Measurements from ENCODE around the gene FOXQ1.

DNA sequence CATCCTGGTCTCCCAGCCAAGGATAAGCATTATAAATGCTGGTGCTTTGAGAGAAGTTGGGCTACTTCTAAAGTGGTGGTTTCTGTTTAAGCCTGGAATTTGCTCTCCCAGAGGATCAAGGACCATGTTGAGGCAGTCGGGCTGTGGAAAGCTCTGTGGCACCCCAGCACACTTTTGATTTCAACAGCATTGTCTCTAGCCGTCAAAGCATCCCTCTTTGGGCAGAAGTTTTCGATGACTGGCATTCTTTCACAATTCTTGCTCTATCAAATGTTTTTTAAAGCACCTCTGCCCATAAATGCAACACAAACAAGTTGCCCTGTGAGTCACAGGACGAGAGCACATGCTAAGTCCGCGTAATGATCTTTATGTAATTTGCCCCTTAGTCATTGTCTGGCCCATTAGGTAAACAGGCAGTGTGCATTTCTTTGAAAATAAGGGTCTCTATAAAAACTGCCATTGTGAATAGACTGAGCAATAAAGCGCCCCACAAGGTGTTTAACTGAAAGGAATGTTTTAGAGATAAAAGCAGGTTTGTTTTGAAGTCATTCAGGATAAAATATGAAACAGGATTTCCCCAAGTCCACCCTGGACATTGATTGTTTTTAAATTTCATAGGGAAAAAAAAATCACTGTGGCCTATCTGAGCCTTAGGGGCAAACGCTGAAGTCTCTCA is 44.7 kb upstream of the FOXQ1 start:
- TF ChIP-seq POLR2AphosphoS5 (IDR thresholded peaks at IDR 0.05; ENCODE audit: low read depth, low read length), result no peak
- TF ChIP-seq, protein P1, sequence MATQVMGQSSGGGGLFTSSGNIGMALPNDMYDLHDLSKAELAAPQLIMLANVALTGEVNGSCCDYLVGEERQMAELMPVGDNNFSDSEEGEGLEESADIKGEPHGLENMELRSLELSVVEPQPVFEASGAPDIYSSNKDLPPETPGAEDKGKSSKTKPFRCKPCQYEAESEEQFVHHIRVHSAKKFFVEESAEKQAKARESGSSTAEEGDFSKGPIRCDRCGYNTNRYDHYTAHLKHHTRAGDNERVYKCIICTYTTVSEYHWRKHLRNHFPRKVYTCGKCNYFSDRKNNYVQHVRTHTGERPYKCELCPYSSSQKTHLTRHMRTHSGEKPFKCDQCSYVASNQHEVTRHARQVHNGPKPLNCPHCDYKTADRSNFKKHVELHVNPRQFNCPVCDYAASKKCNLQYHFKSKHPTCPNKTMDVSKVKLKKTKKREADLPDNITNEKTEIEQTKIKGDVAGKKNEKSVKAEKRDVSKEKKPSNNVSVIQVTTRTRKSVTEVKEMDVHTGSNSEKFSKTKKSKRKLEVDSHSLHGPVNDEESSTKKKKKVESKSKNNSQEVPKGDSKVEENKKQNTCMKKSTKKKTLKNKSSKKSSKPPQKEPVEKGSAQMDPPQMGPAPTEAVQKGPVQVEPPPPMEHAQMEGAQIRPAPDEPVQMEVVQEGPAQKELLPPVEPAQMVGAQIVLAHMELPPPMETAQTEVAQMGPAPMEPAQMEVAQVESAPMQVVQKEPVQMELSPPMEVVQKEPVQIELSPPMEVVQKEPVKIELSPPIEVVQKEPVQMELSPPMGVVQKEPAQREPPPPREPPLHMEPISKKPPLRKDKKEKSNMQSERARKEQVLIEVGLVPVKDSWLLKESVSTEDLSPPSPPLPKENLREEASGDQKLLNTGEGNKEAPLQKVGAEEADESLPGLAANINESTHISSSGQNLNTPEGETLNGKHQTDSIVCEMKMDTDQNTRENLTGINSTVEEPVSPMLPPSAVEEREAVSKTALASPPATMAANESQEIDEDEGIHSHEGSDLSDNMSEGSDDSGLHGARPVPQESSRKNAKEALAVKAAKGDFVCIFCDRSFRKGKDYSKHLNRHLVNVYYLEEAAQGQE (IDR thresholded peaks at IDR 0.05; ENCODE audit: insufficient read depth in 1 of 2, low read depth in 2 of 2, low read length in 2 of 2), result no peak
- no peak for TF ChIP-seq FOXP2 (optimal IDR thresholded peaks at IDR 0.05; ENCODE audit: borderline replicate concordance, extremely low read depth, extremely low read length, insufficient read depth)
- no peak for TF ChIP-seq TAF1 (IDR thresholded peaks at IDR 0.05; ENCODE audit: borderline replicate concordance, insufficient read depth, low read length)
